Measurements from ENCODE around the gene GRID2.

- TF ChIP-seq REST (IDR thresholded peaks at IDR 0.05; ENCODE audit: borderline replicate concordance) (peak; percentile 93), TAF1 (IDR thresholded peaks at IDR 0.05; ENCODE audit: low read depth) (no peak), POLR2AphosphoS5 (IDR thresholded peaks at IDR 0.05) (peak; percentile 90), CTCF (IDR thresholded peaks at IDR 0.05; ENCODE audit: poor library complexity, severe bottlenecking) (no peak), RAD21 (conservative IDR thresholded peaks at IDR 0.05) (peak; percentile 35), EP300 (conservative IDR thresholded peaks at IDR 0.05; ENCODE audit: poor library complexity, severe bottlenecking) (peak; percentile 98), EZH2 (IDR thresholded peaks at IDR 0.05; ENCODE audit: borderline replicate concordance, insufficient read depth, low read length, poor library complexity, severe bottlenecking) (no peak), SMC3 (conservative IDR thresholded peaks at IDR 0.05; ENCODE audit: poor library complexity) (no peak)
Measured at GRCh38 chr4:92529510-92529909, 225.7 kb downstream of the GRID2 start.

Data from neural cell (in vitro differentiated cells).